ENCODE results near the gene ANLN.

DNA sequence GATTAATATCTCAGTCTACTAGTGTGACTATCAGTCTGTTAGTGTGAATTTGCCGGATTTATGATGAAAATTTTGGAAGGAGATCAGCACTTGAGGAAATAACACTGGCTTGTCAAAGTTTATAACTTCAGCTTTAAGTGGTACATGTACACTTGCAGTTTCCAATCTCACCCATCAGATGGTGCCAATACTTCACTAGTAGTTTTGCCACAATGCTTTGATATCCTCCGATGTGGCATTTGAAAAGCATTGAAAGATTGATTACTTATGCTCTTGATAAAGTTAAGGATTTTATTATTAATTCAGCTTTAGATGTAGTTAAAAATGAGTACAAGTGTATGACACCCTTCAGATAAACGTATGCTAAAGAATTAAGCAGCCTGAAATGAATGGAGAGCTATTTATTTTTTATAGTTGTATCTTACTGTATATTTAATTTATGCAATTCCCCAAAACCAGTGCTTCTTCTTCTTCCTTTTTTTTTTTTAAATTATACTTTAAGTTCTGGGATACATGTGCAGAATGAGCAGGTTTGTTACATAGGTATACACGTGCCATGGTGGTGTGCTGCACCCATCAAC lies 98.2 kb downstream of the ANLN start:
- TF ChIP-seq, protein P1, sequence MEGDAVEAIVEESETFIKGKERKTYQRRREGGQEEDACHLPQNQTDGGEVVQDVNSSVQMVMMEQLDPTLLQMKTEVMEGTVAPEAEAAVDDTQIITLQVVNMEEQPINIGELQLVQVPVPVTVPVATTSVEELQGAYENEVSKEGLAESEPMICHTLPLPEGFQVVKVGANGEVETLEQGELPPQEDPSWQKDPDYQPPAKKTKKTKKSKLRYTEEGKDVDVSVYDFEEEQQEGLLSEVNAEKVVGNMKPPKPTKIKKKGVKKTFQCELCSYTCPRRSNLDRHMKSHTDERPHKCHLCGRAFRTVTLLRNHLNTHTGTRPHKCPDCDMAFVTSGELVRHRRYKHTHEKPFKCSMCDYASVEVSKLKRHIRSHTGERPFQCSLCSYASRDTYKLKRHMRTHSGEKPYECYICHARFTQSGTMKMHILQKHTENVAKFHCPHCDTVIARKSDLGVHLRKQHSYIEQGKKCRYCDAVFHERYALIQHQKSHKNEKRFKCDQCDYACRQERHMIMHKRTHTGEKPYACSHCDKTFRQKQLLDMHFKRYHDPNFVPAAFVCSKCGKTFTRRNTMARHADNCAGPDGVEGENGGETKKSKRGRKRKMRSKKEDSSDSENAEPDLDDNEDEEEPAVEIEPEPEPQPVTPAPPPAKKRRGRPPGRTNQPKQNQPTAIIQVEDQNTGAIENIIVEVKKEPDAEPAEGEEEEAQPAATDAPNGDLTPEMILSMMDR (IDR thresholded peaks at IDR 0.05 in 8 of 11, conservative IDR thresholded peaks at IDR 0.05 in 3 of 11): peak; percentile 32 to 82 (median 74)
- no peak for TF ChIP-seq POLR2A (IDR thresholded peaks at IDR 0.05)
